GM12864 (cell line): Measurements from ENCODE around the gene CAMK2D.
A peak's percentile ranks its signal among the peaks of the same experiment; 100 is the strongest.

ENCODE experiments used
- DNase-seq: peaks from one replicate; pipeline ENCODE4 v3.0.0-alpha.2; 2011; ENCODE audit warnings: low read depth
- H3K4me3 ChIP-seq: 2 replicates; pipeline ENCODE4 v1.5.1; 2011; ENCODE audit warnings: mild to moderate bottlenecking, low read depth, low read length, control low read depth
- TF ChIP-seq, protein P1 (sequence below): IDR thresholded peaks from 2 replicates; pipeline ENCODE4 v1.5.1; 2011; ENCODE audit warnings: low read depth, mild to moderate bottlenecking, moderate library complexity, low read length, control low read depth, inconsistent platforms; ENCODE audit errors: missing control alignments

The CAMK2D gene

DNA sequence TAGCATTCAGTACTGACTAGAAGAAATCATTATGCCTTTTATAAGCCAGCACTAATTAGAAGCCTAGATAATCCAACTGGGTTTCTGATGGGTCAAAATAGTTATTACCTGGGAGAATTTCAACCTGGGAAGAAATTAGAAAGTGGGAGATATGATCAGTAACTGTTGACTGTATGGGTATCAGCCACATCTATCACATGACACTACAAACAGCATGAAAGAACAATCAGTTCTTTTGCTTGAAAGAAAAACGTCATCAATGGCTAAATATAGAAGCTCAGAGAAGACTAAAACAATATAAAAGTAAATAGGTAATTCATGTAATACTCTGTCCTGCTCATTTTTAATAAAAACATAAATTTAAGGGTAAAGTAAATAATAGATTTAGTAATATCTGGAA is 145.1 kb downstream of the CAMK2D start:
- TF ChIP-seq, protein P1, sequence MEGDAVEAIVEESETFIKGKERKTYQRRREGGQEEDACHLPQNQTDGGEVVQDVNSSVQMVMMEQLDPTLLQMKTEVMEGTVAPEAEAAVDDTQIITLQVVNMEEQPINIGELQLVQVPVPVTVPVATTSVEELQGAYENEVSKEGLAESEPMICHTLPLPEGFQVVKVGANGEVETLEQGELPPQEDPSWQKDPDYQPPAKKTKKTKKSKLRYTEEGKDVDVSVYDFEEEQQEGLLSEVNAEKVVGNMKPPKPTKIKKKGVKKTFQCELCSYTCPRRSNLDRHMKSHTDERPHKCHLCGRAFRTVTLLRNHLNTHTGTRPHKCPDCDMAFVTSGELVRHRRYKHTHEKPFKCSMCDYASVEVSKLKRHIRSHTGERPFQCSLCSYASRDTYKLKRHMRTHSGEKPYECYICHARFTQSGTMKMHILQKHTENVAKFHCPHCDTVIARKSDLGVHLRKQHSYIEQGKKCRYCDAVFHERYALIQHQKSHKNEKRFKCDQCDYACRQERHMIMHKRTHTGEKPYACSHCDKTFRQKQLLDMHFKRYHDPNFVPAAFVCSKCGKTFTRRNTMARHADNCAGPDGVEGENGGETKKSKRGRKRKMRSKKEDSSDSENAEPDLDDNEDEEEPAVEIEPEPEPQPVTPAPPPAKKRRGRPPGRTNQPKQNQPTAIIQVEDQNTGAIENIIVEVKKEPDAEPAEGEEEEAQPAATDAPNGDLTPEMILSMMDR, result no peak
- no peak overlapping the region for H3K4me3 ChIP-seq
- DNase-seq, result no peak

DNA sequence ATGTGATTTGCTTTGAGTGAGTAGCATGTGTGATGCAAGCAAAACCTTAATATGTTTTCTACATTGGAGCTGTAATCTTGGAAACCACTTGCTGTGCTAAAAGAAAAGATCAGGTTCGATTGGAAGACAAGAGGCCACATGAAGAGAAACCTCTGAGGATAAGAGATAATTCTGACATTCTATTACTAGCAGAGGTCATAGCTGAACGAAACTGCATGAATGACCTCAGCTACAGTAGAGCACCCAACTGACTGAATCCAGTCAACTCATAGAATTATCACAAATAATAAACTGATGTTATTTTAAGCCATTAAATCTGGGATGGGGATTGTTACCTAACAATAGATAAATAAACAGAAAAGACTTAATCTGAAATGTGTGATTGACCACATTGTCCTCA is 147.1 kb downstream of the CAMK2D start:
- no peak overlapping the region for H3K4me3 ChIP-seq
- TF ChIP-seq, protein P1, result no peak
- DNase-seq, result no peak

DNA sequence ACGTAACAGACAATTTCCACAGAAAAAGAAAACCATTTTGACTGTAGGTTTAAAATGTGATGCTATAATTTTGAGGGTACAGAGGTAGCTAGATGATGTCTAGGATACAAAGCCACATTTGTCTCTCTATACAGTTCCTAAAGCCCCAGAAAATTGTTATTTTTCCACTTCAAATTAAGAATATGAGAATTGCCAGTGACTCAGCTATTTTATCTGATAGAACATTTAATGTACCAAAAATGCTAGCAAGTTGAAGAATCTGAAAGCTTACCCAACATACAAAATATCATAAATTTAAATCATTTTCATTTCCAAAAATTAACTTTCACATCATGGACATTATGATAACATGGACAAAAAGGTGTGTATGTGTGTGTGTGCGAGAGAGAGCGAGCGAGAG is 148.0 kb downstream of the CAMK2D start:
- no peak overlapping the region for H3K4me3 ChIP-seq
- DNase-seq, result no peak
- TF ChIP-seq, protein P1, result no peak

DNA sequence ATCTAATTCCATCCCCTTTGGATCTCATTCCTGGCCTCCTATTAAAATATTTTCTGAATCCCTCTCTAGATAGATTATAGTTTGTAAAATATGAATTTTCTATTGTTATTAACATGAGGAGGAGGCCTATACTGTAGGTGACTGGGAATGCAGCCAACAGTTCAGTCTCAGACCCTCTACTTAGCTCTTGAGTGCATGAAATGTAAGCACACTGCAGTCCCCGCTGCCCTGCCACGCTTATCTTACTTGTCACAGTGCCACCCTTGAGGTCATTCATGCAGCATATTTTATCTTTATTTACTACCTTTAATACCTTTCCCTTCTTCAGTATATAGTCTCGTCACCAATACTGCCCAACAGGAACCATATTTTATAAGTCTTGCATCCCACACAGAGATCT is 151.0 kb downstream of the CAMK2D start:
- TF ChIP-seq, protein P1, result no peak
- no peak for DNase-seq
- H3K4me3 ChIP-seq, result no peak overlapping the region

DNA sequence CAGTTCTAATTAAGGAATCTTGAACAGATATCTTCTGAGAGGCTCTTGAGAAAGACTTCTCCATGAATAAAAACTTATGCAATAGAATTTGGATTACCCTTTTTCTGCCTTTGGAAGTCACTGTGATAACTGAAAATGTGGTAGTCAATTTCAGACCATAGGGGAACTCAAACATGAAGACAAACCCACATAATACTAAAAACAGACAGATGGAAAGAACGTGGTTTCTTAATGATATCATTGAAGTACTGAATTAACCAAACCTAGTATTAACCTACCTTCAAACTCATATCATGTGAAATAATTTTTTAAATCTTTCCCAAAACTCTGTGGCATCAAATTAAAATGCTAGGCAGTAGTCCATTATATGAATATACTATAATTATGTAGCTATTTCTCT is 153.5 kb downstream of the CAMK2D start:
- TF ChIP-seq, protein P1, result no peak
- H3K4me3 ChIP-seq, result no peak overlapping the region
- DNase-seq, result peak; percentile 2

DNA sequence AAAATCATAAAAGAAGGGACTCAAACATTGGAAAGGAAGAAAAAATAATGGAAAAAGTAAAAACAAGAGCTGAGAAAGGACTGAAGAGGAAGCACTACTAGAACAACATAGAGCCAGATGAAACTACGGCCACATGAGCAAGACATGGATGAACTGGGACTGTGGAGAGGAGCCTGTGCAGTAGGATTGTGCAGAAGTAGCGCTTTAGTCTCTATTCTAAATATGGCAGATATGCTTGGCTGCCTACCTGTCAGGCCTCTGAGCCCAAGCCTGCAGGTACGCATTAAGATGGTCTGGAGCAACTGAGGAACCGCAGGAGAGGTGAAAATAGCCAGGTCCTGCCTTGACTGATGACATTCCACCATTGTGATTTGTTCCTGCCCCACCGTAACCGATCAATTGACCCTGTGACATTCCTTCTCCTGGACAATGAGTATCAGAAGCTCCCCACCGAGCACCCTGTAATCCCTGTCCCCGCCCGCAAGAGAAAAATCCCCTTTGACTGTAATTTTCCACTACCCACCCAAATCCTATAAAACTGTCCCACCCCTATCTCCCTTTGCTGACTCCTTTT is 154.3 kb downstream of the CAMK2D start:
- no peak for DNase-seq
- no peak overlapping the region for H3K4me3 ChIP-seq
- TF ChIP-seq, protein P1, result no peak

DNA sequence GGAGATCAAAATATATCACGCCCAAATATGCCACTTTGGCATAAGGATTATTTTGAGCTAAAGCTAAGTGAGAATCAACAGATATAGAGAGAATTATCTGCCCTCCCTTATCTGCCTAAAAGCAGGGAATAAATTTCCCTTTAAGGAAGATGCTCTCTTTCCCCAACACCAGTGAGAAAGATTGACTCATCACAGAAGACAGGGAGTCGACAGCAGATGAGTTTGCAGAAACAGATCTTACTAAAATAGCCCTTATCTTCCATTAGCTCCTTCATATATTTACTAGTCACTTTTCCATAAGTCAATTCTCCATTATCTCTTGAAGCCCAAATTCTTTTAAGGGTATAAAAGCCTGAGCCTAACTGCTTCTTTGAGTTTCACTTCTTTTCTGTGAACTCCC is 156.6 kb downstream of the CAMK2D start:
- TF ChIP-seq, protein P1, result no peak
- no peak overlapping the region for H3K4me3 ChIP-seq
- DNase-seq, result no peak
